SHP77 treated with DMSO at 0.1 percent for 48 hours (cell line): ENCODE measurements around the gene RPE65.
"Not testable (repeated sequence)": the region's sequence is repeated elsewhere in the genome, so short reads cannot be mapped to it uniquely, and the experiment has no call there.

Experiments
- DNase-seq: peaks from one replicate; lab custom pipeline; 2025; lab: John Stamatoyannopoulos, UW

The RPE65 gene

DNA sequence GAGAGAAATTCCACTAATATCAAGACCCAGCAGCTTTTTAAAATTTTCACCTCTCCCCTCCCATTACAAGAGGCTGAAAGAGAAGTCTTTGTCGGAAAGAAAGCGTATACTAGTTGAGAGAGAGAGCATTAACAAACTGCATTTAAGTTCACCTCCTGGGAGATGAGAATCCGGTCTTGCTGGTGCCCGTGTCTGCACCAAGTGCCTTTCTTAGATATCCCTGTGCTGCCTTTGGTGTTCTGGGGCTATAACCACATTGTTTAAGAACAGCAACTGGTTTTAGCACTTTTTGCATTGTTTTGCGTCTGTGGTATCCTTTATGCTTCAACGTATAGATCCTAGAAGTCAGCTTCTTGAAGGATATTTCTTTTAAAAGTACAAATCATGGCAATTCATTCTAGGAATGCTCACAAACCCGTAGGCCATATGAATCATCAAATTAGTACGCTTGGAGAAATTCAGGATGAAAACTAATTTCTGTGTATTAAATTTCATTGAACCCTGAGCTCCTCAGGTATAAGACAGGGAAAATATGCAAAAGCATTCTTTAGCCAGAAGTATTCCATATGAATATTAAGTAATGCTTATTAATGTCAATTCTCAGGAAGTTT, 3.4 kb upstream of the RPE65 start:
- DNase-seq = no peak

DNA sequence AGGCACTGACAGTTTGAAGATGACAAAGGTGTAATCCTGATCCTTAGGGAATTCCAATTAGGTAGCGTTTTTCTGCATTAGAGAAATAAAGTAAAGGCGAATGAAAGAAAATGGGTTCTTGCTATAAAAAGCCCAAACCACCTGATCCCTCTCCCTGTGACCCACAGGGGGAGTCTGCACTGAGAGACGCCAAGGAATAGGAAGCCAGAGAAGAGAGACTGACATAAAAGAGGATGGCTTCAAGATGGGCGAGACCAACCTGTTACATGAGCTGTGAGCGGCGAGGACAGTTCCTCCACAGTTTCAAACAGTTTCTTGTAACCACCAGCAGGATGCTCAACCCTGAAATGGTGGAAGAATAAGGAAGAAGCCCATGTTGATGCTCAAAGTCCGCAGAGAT, 1.4 kb downstream of the RPE65 start:
- no peak for DNase-seq

DNA sequence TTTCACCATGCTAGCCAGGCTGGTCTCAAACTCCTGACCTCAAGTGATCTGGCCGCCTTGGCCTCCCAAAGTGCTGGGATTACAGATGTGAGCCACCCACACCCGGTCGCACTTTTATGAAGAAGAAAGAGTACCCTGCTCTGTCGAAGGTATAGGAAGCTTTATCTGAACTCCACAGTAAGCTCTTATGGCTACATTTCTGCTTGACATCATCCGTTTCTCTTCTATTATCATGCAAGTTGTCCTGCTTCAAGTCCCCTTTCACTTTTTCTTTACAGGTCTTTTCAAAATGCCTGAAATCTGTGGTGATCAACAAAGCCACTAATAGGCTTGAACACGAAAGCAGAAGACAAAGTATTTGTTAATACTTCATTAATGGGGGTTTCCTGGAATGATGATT, 4.0 kb downstream of the RPE65 start:
- no peak for DNase-seq

GRCh38 chr1:68442822-68443556, 6.8 kb downstream of the RPE65 start:
- DNase-seq = no peak

- DNase-seq = no peak
Measured at GRCh38 chr1:68442006-68442405, 7.7 kb downstream of the RPE65 start.

DNA sequence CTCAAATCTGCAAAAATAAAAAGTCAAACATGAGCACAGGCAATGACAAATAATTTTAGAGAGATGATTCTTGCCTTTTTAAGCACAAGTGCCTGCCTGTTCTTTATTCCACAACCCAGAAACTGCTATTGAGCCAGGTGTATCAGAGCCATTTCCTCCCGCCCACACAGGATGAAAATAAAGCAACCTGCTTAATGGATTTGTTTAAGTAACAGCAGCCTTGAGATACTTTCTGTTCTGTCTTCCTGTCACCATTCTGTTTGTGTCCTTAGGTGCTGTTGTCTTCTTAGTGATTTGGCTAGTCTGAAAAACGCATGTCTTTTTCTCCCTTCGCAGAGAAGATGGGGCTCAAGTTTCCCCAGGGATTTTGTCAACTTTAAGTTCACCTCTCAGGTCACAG, 11.4 kb downstream of the RPE65 start:
- DNase-seq = no peak

DNA sequence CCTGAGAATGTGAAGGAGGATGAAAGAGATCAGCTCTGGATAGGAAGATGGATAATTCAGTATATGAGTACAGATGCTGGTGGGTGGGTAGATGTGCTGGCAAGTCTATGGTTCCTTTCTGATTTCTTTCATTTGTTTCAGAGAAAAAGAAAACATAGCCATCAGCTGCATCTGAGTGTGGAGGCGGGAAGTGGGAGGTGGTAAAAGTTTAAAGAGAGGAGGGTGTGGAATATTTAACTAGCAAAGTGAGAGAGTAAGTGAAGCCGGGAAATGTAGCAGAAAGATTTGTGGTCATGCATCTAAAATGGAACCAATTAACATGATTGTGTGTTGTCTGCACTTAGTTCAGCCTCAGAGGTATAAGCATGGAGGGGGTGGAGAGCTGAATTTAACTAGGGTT, 16.4 kb downstream of the RPE65 start:
- DNase-seq = no peak

DNA sequence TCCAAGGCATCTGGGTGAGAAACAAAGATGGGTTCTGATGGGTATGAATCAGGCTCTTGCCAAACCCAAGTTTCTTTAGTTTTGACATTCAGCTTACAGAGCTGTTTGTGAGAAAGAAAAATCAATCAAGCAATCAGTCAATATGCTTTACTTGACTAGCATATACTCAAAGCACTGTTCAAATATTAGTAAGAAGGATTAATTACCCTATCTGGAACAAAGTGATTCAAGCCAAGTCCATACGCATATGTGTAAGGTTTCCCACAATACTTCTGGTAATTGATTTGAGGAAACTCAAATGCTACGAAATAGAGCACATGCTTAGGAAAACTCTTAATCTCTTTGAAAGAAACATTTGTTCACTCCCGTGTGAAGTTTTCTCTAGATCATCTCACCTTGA, 18.7 kb downstream of the RPE65 start:
- DNase-seq = no peak

- DNase-seq = no peak
Measured at GRCh38 chr1:68429233-68429808, 20.4 kb downstream of the RPE65 start.

DNA sequence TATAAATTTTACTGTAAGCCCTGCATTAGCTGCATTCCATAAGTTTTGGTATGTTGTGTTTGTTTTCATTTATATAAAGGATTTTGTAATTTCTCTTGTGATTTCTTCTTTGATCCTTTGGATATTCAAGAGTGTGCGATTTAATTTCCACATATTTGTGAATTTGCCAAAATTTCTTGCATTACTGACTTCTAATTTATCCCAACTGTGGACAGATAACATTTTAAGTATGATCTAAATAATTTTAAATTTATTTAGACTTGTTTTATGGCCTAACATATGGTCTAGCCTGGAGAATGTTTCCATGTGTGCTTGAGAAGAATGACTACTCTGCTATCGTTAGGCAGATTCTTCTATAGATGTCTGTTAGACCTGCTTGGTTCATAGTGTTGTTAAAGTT, 23.2 kb downstream of the RPE65 start:
- DNase-seq = no peak

DNA sequence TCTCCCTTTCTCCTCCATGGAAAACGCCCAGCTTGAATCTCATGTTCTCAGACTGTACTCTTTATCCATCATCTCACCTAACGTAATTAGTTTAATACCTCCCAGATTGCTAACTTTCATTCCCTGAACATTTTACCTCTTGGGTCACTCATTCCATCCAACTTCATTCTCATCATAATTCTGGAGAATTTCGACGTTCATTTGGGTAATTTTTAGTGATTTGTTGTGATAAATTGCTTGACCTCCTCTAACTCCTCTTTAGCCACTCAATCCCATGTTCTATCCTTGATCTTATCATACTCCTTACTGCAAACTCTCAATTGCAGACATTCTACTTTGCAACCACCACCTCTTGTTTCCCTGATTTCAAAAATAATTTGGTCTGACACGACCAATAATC, 28.4 kb downstream of the RPE65 start:
- no peak for DNase-seq

- no peak for DNase-seq
Measured at GRCh38 chr1:68409426-68409825, 40.3 kb downstream of the RPE65 start.

DNA sequence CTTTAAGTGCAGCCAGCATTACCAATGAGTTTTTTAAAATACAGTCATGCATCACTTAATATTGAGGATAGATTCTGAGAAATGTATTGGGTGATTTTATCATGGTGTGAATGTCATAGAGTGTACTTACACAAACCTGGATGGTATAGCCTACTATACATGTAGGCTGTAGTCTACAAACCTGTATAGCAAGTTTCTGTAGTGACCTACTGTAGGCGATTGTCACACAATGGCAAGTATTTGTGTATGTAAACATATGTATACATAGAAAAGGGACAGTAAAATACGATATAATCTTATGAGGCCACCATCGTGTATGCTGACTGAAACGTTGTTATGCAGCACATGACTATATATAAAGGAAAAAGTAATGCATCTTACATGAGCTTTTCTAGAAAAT, 48.2 kb downstream of the RPE65 start:
- no peak for DNase-seq

GRCh38 chr1:68395575-68395974, 54.2 kb downstream of the RPE65 start:
- DNase-seq = not testable (repeated sequence)

DNA sequence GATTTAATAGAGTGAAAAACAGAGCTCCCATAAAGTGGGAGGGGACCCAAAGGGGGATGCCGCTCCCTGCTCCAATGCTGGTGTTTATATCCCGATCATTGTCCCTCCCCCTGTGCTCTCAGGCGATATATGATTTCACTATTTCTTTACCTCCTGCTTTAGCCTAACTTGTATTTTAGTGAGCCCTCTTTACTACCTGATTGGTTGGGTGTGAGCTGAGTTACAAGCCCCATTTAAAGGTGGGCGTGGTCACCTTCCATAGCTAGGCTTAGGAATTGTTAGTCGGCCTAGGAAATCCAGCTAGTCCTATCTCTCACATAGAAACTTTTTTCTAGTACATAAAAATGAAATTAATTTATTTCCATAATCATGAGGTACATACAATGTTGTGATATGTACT, 57.3 kb downstream of the RPE65 start:
- not testable (repeated sequence) for DNase-seq

- not testable (repeated sequence) for DNase-seq
Measured at GRCh38 chr1:68385798-68386524, 63.8 kb downstream of the RPE65 start.

GRCh38 chr1:68384872-68385411, 64.8 kb downstream of the RPE65 start:
- DNase-seq = no peak

DNA sequence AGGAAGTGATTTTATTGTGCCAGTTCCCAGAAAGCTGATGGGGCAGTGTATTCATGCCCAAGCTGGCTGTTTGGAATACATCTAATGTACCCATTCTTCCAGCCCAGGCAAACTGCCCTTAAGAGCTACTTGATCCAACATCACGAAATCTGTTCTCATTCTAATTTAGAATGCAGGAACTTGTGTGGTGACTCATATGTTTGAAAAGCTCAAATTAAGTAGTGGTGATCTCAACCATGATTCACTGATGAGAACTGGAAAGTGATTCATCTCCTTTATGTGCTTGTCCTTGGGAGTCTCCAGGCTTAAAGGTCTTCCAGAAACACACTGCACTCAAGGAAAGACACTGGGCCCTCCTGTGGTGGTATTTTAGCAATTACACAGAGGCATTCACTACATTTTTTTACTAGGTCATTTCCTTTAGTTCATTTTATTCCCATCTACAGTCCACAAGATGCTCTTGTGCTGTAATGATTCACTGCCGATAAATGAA, 65.4 kb downstream of the RPE65 start:
- DNase-seq = no peak

GRCh38 chr1:68383092-68383491, 66.7 kb downstream of the RPE65 start:
- DNase-seq = no peak

- DNase-seq = no peak
Measured at GRCh38 chr1:68379085-68379478, 70.7 kb downstream of the RPE65 start.
